Gastrocnemius medialis (tissue), 4 donors: Measurements from ENCODE around the gene DUSP8. TPM values are rescaled to one million over a fixed set of nuclear protein-coding genes. Genes with fewer than 3 reads are reported as not detected.

ENCODE experiments used
- ATAC-seq, 2 donors: fragments of 150-250 bp; one replicate each; pipeline ENCODE4 v1.9.1; 2016
- DNase-seq, 2 donors: peaks; one replicate each; pipeline ENCODE4 v3.0.0-alpha.2; 2019
- H3K27ac ChIP-seq, 4 donors: fragments of 200-600 bp; sonication (generic); 1 replicate in 1 of 4; 2 replicates in 3 of 4; pipeline ENCODE4 v1.5.1; 2016 to 2018; ENCODE audit warnings: mild to moderate bottlenecking in 2 of 4, moderate library complexity in 1 of 4
- H3K27me3 ChIP-seq, 3 donors: fragments of 200-600 bp; sonication (generic) in 2 of 3; 1 replicate in 1 of 3; 2 replicates in 2 of 3; pipeline versions ENCODE4 v1.5.1 to v1.6.0; 2016 to 2019; ENCODE audit warnings: mild to moderate bottlenecking in 1 of 3, moderate library complexity in 1 of 3
- H3K36me3 ChIP-seq, 2 donors: fragments of 200-600 bp; sonication (generic) in 1 of 2; one replicate each; pipeline ENCODE4 v1.5.1; 2017 to 2018
- H3K4me1 ChIP-seq, 2 donors: fragments of 200-600 bp; sonication (generic) in 1 of 2; one replicate each; pipeline ENCODE4 v1.5.1; 2016 to 2017; ENCODE audit warnings: mild to moderate bottlenecking in 2 of 2
- H3K4me3 ChIP-seq, 4 donors: fragments of 200-600 bp; sonication (generic) in 3 of 4; 1 replicate in 1 of 4; 2 replicates in 3 of 4; pipeline ENCODE4 v1.5.1; 2016 to 2019; ENCODE audit warnings: mild to moderate bottlenecking in 2 of 4
- H3K9me3 ChIP-seq, 3 donors: fragments of 200-600 bp; sonication (generic) in 2 of 3; 1 replicate in 1 of 3; 2 replicates in 2 of 3; pipeline ENCODE4 v1.5.1; 2016 to 2019
- POLR2A ChIP-seq, 2 donors: fragments of 450-650 bp; IDR thresholded peaks; one replicate each; pipeline ENCODE4 v1.6.1; 2017; ENCODE audit warnings: antibody characterized with exemption in 2 of 2, mild to moderate bottlenecking in 2 of 2, moderate library complexity in 2 of 2
- in situ Hi-C, 4 donors: fragments of 200-750 bp; cut with MboI; loops; one replicate each; pipeline versions ENCODE4 v1.15.0 to v1.8.0; 2017; ENCODE audit warnings: low sequenced_read_pairs in 4 of 4
- intact Hi-C: fragments of 100-400 bp; cut with DNase I; formaldehyde crosslinking; loops from one replicate; pipeline ENCODE4 v1.15.1; 2023; ENCODE audit warnings: low total_unique reads
- total RNA-seq, 4 donors: library from RNA; depleted of rRNA; stranded (reverse); fragments of >200 nt; gene quantifications; one replicate each; pipeline versions ENCODE4 v1.1.0 to v1.2.3, GENCODE V29; 2016
- TF ChIP-seq, protein P1 (sequence below), 5 experiments: fragments of 450-650 bp in 3 of 5; fragments of 200-600 bp in 2 of 5; sonication (generic) in 2 of 5; IDR thresholded peaks in 4 of 5; conservative IDR thresholded peaks in 1 of 5; 1 replicate in 4 of 5; 2 replicates in 1 of 5; pipeline ENCODE4 v1.5.1; 2016 to 2019; ENCODE audit warnings: antibody characterized with exemption in 5 of 5, mild to moderate bottlenecking in 3 of 5, moderate library complexity in 3 of 5

Gene DUSP8
- total RNA-seq, 4 donors from 2014 or later = 2.6 to 25.9 (median 6.3) TPM

DNA sequence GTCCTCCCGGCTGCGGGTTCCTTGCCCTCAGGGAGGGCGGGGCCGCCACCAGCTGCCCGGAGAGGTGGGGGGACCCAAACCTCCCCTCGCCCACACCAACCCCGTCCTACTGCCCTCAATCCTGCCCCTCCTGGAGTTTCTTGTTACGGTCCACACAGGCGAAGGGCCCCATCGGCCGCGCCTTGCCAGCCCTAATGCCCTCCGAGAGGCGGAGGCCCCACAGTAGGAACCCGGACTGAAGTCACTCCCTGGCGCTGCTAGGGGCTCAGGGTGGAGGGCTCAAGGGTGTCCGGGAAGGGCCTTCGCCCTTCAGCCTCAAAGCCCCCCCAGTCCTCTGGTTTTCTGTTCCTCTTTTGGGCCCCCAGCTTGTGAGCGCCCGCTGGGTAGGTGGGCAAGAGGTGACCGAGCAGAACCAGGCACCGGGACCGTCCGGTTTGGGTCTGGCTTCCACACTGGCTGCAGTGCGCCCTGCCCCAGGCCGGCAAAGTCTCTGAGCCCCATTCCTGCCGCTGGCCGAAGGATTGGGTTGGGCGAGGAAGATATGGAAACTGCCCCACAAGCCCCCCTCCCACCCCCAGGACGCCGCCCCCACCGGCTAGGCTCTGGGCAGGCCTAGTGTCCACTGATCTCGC, 24.5 kb downstream of the DUSP8 start:
- in situ Hi-C loops = no loop called here
- intact Hi-C loops = loop anchor here (1.0 to 5.0 kb wide), 2 partner anchors 12 to 40 kb away; partner anchors contain the start of gene KRTAP5-1
- no peaks in the 10 kb centered on the region for H3K9me3 ChIP-seq
- H3K27ac ChIP-seq = peak overlapping the region; percentile 82 to 99 (median 90)
- TF ChIP-seq, protein P1, sequence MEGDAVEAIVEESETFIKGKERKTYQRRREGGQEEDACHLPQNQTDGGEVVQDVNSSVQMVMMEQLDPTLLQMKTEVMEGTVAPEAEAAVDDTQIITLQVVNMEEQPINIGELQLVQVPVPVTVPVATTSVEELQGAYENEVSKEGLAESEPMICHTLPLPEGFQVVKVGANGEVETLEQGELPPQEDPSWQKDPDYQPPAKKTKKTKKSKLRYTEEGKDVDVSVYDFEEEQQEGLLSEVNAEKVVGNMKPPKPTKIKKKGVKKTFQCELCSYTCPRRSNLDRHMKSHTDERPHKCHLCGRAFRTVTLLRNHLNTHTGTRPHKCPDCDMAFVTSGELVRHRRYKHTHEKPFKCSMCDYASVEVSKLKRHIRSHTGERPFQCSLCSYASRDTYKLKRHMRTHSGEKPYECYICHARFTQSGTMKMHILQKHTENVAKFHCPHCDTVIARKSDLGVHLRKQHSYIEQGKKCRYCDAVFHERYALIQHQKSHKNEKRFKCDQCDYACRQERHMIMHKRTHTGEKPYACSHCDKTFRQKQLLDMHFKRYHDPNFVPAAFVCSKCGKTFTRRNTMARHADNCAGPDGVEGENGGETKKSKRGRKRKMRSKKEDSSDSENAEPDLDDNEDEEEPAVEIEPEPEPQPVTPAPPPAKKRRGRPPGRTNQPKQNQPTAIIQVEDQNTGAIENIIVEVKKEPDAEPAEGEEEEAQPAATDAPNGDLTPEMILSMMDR (IDR thresholded peaks at IDR 0.05 in 4 of 5, conservative IDR thresholded peaks at IDR 0.05 in 1 of 5) = no peak
- no peak for TF ChIP-seq POLR2A (IDR thresholded peaks at IDR 0.05)
- no peaks in the 10 kb centered on the region for H3K27me3 ChIP-seq
- DNase-seq (no peak), ATAC-seq (peak; percentile 18 to 23)
- peaks cover 16 to 26% of the 10 kb centered on the region in 2 donors for H3K4me1 ChIP-seq
- no peaks in the 10 kb centered on the region for H3K36me3 ChIP-seq
- peak overlapping the region; percentile 45 to 65 (median 56) for H3K4me3 ChIP-seq

- in situ Hi-C loops = no loop called here
- Histone ChIP-seq H3K27ac (peak overlapping the region; percentile 82 to 99 (median 90)), H3K4me3 (peak overlapping the region; percentile 45 to 65 (median 56)), H3K27me3 (no peaks in the 10 kb centered on the region), H3K9me3 (no peaks in the 10 kb centered on the region), H3K4me1 (peaks cover 12 to 22% of the 10 kb centered on the region in 2 donors), H3K36me3 (no peaks in the 10 kb centered on the region)
- TF ChIP-seq, protein P1 (IDR thresholded peaks at IDR 0.05 in 4 of 5, conservative IDR thresholded peaks at IDR 0.05 in 1 of 5) = peak; percentile 72 to 97 (median 92)
- TF ChIP-seq POLR2A (IDR thresholded peaks at IDR 0.05) = peak; percentile 43 to 52
- intact Hi-C loops = loop anchor here (1.0 to 5.0 kb wide), 4 partner anchors 12 to 82 kb away; partner anchors contain the start of gene KRTAP5-1
- DNase-seq = peak in 1 of 2 donors; percentile 54
- peak; percentile 67 to 69 for ATAC-seq
These were observed 25.3 kb downstream of the DUSP8 start for GRCh38 chr11:1546536-1547466.

DNA sequence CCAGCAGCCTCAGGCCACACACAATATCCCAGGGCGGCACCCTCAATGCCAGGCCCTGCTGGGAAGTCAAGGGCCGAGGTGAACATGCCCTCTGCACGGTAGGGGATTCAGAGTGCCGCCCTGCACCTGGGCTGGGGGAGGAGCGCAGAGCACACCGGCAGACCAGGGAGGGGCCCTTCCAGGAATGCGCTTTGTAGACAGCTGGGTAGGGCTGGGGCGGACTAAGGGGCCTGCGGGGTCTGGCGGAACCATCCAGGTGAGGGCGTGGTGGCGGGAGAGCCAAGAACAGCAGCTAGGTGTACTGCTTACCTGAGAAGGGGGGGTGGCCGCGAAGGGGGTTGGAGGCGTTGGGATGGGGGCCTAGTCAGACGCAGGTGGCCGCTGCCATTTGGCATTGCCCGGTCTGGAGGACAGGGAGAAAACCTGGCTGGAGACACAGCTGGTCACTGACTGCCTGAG, 26.0 kb downstream of the DUSP8 start:
- in situ Hi-C loops (no loop called here), intact Hi-C loops (loop anchor here (1.0 to 5.0 kb wide), 3 partner anchors 28 to 82 kb away; partner anchors contain the start of gene KRTAP5-1)
- H3K4me1 ChIP-seq = peaks cover 12 to 22% of the 10 kb centered on the region in 2 donors

DNA sequence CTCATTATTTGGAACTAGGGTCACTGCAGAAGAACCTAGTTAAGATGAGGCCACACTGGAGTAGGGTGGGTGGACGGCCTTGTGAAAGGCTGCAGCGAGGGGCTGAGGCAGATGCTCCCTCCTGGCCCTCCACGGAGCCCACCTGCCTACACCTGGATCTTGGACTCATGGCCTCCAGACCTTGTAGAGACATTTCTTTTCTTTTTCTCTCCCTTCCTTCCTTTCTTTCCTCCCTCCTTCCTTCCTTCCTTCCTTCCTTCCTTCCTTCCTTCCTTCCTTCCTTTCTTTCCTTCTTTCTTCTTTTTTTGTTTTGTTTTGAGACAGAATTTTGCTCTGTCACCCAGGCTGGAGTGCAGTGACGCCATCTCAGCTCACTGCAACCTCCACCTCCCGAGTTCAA, 26.6 kb downstream of the DUSP8 start:
- intact Hi-C loops = loop anchor here (5.0 kb wide), 1 partner anchor 42 kb away; the partner anchor contains the start of gene KRTAP5-1
- Histone ChIP-seq H3K4me1 (peaks cover 12 to 22% of the 10 kb centered on the region in 2 donors), H3K36me3 (no peaks in the 10 kb centered on the region), H3K4me3 (no peak overlapping the region), H3K27me3 (no peaks in the 10 kb centered on the region), H3K9me3 (no peaks in the 10 kb centered on the region), H3K27ac (no peak overlapping the region)
- in situ Hi-C loops = no loop called here
- TF ChIP-seq, protein P1 (IDR thresholded peaks at IDR 0.05 in 4 of 5, conservative IDR thresholded peaks at IDR 0.05 in 1 of 5) = no peak
- no peak for TF ChIP-seq POLR2A (IDR thresholded peaks at IDR 0.05)
- DNase-seq (no peak), ATAC-seq (no peak)

More for the DNA sequence above, 26.0 kb downstream of the DUSP8 start:
- no peak for ATAC-seq
- H3K9me3 ChIP-seq = no peaks in the 10 kb centered on the region
- H3K27me3 ChIP-seq = no peaks in the 10 kb centered on the region
- H3K4me3 ChIP-seq = no peak overlapping the region
- no peak overlapping the region for H3K27ac ChIP-seq
- DNase-seq = no peak
- no peak for TF ChIP-seq POLR2A (IDR thresholded peaks at IDR 0.05)
- TF ChIP-seq, protein P1 (IDR thresholded peaks at IDR 0.05 in 4 of 5, conservative IDR thresholded peaks at IDR 0.05 in 1 of 5) = no peak
- H3K36me3 ChIP-seq = no peaks in the 10 kb centered on the region
